Activated CD8-positive, alpha-beta T cell treated with anti-CD3 and anti-CD28 coated beads, Interleukin-2, amount 10 ng/mL, durations not matched to agents 7 days and 5 days (primary cell): ENCODE results near the gene SALL4. TPM values are rescaled to one million over a fixed set of nuclear protein-coding genes. Genes with fewer than 3 reads are reported as not detected.
"Not testable (repeated sequence)": the region's sequence is repeated elsewhere in the genome, so short reads cannot be mapped to it uniquely, and the experiment has no call there.

Experiments used
- ATAC-seq: fragments of 150-1000 bp; cut with Tn5 transposase; one replicate; pipeline ENCODE4 v1.10.0; 2021; ENCODE audit warnings: moderate library complexity
- CTCF ChIA-PET: fragments of 350-600 bp; sonication (Branson Sonifier 250); formaldehyde crosslinking; loops from one replicate; lab custom pipeline; 2021; ENCODE audit warnings: antibody characterized with exemption; lab: Charles Lee
- POLR2A ChIA-PET: fragments of 350-600 bp; sonication (Branson Sonifier 250); formaldehyde crosslinking; loops from one replicate; lab custom pipeline; 2021; ENCODE audit warnings: antibody characterized with exemption; lab: Charles Lee
- DNase-seq: peaks from one replicate; pipeline ENCODE4 v3.0.0-alpha.2; 2020
- H3K27ac Mint-ChIP-seq: one replicate; pipeline ENCODE4 v1.8.0; 2021; ENCODE audit warnings: mild to moderate bottlenecking, mixed read lengths
- H3K27me3 Mint-ChIP-seq: one replicate; pipeline ENCODE4 v1.8.0; 2021; ENCODE audit warnings: low read depth, mixed read lengths
- H3K36me3 Mint-ChIP-seq: one replicate; pipeline ENCODE4 v1.8.0; 2021; ENCODE audit warnings: low read depth, mixed read lengths
- H3K4me1 Mint-ChIP-seq: one replicate; pipeline ENCODE4 v1.8.0; 2021; ENCODE audit warnings: low read depth, mixed read lengths
- H3K4me3 Mint-ChIP-seq: one replicate; pipeline ENCODE4 v1.8.0; 2021; ENCODE audit warnings: mild to moderate bottlenecking, mixed read lengths
- H3K9me3 Mint-ChIP-seq: one replicate; pipeline ENCODE4 v1.8.0; 2022; ENCODE audit warnings: mixed read lengths; ENCODE audit not compliant: insufficient read depth
- total RNA-seq, 2 experiments: library from RNA; stranded (reverse); gene quantifications; one replicate each; pipeline ENCODE4 v1.2.3, GENCODE V29; 2021

The SALL4 gene
- total RNA-seq = not detected

DNA sequence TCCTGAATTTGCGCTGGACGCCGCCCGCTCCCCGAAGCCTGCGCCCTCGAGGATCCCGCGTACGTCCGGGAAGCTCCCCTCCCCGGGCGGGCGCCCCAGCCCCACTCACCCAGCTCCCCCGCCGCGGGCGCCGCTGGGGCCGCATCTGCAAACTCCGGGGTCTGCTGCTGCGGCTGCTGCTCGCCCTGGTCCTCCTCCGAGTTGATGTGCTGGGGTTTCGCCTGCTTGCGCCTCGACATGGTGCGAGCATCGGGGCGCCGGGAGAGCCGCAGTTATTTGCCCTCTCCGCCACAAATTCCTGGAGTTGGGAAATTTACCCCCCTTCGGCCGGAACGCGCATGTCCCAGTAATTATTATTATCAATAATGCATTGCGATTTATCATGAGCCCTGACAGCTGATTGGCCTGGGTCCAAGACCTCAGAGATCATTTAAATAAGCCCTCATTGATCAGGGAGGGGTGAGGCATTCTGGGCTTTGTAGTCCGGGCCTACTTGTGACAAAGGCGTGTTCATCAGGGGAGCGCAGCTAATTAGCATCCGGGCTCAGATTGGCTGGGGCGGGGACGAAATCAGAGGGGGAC lies at the start of gene SALL4:
SALL4 (minus strand) TSS at position 352 of the 582 bp plus-strand sequence; CDS start at position 239, 113 bp downstream.
- POLR2A ChIA-PET = no interaction called here
- H3K4me3 Mint-ChIP-seq = no peak within 1 kb of the TSS
- ATAC-seq (no peak), DNase-seq (no peak)
- peaks cover 9% of the 10 kb centered on the region for H3K4me1 Mint-ChIP-seq
- CTCF ChIA-PET = no interaction called here
- peaks cover 60% of the 10 kb centered on the region for H3K27me3 Mint-ChIP-seq
- no peaks in the 10 kb centered on the region for H3K9me3 Mint-ChIP-seq
- no peaks in the 10 kb centered on the region for H3K36me3 Mint-ChIP-seq
- H3K27ac Mint-ChIP-seq = no peak within 1 kb of the TSS

DNA sequence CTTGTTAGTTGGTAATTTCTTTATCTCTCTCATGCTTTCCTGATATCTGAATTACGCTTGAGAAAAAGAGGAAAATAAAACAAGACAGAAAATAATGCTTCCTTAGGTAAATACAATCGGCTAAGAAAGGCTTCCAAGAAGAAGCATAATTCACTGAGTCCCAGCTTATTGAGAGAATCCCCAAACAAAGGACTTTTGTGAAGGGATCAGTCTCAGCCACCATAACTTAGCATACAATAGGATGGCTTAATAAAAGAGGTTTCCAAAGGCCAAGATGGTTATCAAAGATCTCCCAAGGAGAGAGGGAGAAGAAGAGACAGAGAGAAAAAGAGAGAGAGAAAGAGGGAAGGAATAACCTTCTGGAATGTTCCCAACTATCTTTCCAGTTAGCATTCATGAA lies 46.0 kb upstream of the SALL4 start:
- Mint-ChIP-seq H3K27me3 (no peaks in the 10 kb centered on the region), H3K4me1 (no peaks in the 10 kb centered on the region), H3K27ac (no peak overlapping the region), H3K4me3 (no peak overlapping the region), H3K9me3 (no peaks in the 10 kb centered on the region), H3K36me3 (no peaks in the 10 kb centered on the region)
- DNase-seq = no peak
- no peak for ATAC-seq
- CTCF ChIA-PET = no interaction called here
- POLR2A ChIA-PET = no interaction called here

DNA sequence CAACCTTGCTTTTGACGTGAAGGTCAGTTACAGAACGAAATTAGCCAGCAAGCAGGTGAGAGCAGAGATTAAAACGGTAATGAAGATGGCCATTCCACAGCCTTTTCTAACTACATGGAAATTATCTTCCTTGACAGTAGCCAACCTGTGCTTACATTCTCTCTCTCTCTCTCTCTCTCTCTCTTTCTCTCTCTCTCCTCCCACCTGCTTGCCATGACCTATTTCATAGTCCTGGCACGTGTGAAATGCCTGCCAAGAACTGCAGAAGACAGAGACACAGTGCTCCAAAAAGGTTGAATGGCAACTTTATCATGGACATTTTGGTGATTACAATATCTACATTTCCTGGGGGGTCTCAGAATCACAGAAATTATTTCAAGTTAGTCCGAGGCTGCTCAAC lies 38.5 kb upstream of the SALL4 start:
- no peaks in the 10 kb centered on the region for H3K4me1 Mint-ChIP-seq
- H3K27ac Mint-ChIP-seq = no peak overlapping the region
- H3K36me3 Mint-ChIP-seq = no peaks in the 10 kb centered on the region
- no peaks in the 10 kb centered on the region for H3K27me3 Mint-ChIP-seq
- POLR2A ChIA-PET = no interaction called here
- CTCF ChIA-PET = no interaction called here
- H3K9me3 Mint-ChIP-seq = no peaks in the 10 kb centered on the region
- ATAC-seq (no peak), DNase-seq (no peak)
- H3K4me3 Mint-ChIP-seq = no peak overlapping the region

DNA sequence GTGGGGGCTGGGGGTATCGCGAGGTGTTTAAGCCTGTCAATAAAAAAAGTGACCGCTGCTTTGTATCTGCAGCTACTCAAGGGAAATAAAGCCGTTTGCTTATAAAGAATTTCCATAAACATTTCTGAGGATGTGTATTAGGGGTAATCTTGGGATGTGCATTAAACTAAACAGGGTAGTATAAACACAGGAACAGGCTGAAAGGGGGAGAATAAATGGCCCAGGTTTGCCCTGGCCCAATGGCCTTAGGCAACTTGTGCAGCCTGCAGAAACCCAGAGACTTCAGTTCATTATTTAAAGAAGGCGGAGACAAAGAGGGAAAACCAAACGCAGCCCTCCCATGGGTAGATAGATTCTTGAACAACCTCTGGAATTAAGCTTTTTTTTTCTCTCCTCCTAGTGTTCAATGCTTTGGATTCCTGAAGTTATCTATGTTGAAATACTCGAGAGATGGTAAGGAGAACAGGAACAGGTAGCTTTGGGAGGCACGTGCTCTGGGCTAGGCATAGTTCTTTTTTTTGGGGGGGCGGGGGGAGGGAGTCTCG lies 35.6 kb upstream of the SALL4 start:
- ATAC-seq (no peak), DNase-seq (no peak)
- Mint-ChIP-seq H3K4me1 (no peaks in the 10 kb centered on the region), H3K27me3 (no peaks in the 10 kb centered on the region), H3K9me3 (no peaks in the 10 kb centered on the region), H3K27ac (no peak overlapping the region), H3K36me3 (no peaks in the 10 kb centered on the region), H3K4me3 (no peak overlapping the region)
- ChIA-PET POLR2A (no interaction called here), CTCF (no interaction called here)

DNA sequence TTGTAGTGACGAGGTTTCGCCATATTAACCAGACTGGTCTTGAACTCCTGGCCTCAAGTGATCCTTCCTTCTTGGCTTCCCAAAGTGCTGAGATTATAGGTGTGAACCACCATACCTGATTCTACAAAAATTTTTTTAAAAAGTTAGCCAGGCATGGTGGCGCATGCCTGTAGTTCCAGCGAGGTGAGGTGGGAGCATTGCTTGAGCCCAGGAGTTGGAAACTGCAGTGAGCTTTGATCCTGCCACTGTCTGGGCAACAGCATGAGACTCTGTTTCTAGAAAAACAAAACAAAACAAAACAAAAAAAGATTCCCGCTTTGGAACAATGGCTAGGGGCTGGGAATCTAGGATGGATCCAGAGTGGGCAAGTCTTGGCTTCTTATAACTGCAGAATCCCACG lies 35.1 kb upstream of the SALL4 start:
- ATAC-seq (no peak), DNase-seq (no peak)
- H3K36me3 Mint-ChIP-seq = no peaks in the 10 kb centered on the region
- no peaks in the 10 kb centered on the region for H3K9me3 Mint-ChIP-seq
- POLR2A ChIA-PET = no interaction called here
- no peaks in the 10 kb centered on the region for H3K27me3 Mint-ChIP-seq
- no peak overlapping the region for H3K27ac Mint-ChIP-seq
- no peaks in the 10 kb centered on the region for H3K4me1 Mint-ChIP-seq
- CTCF ChIA-PET = no interaction called here
- H3K4me3 Mint-ChIP-seq = no peak overlapping the region

GRCh38 chr20:51833326-51833725 lies 31.0 kb upstream of the SALL4 start:
- no peak overlapping the region for H3K27ac Mint-ChIP-seq
- H3K9me3 Mint-ChIP-seq = no peaks in the 10 kb centered on the region
- CTCF ChIA-PET = no interaction called here
- ATAC-seq = no peak
- no peak for DNase-seq
- no peaks in the 10 kb centered on the region for H3K36me3 Mint-ChIP-seq
- POLR2A ChIA-PET = no interaction called here
- no peaks in the 10 kb centered on the region for H3K27me3 Mint-ChIP-seq
- no peaks in the 10 kb centered on the region for H3K4me1 Mint-ChIP-seq
- H3K4me3 Mint-ChIP-seq = no peak overlapping the region

DNA sequence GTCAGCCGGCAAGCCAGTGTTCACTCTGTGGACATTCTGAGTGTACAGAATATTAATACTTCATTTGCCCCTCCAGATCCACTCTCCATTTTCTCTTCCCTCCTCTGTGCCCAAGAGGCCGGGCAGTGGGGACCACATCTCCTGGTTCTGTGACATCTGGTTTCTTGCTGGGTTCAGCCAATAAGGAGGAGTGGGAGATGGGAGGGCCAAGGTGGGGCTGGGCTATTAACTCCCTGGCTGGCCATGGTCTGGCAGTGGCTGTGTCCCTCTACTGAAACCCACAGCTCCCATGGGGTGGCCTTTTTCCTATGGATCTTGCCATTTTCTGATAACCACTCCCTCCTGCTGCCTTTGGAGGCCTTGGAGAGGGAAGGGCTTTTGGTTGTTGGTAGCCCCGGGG lies 30.0 kb upstream of the SALL4 start:
- POLR2A ChIA-PET = no interaction called here
- Mint-ChIP-seq H3K4me1 (no peaks in the 10 kb centered on the region), H3K4me3 (no peak overlapping the region), H3K27me3 (no peaks in the 10 kb centered on the region), H3K36me3 (no peaks in the 10 kb centered on the region), H3K27ac (no peak overlapping the region), H3K9me3 (no peaks in the 10 kb centered on the region)
- CTCF ChIA-PET = no interaction called here
- DNase-seq (no peak), ATAC-seq (no peak)

DNA sequence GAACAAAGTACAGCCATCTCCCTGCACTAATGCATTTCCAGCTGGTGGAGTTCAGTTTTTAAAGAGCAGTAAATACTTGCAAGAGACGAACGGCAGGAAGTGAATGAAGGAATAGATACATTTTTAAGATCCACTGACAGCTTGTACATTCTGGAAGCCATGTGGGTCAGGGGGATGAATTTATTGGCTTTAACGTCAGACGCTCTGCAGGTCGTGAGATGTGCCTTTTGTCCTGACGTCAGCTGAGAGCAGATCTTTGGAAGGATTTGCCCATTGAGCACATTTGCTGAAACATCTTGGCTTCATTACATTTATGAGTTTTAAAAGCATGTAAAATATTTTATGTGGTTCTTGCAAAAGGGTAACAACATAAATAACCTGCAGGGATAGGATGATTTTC lies 29.5 kb upstream of the SALL4 start:
- Mint-ChIP-seq H3K4me1 (no peaks in the 10 kb centered on the region), H3K9me3 (no peaks in the 10 kb centered on the region), H3K36me3 (no peaks in the 10 kb centered on the region), H3K27ac (no peak overlapping the region), H3K27me3 (no peaks in the 10 kb centered on the region), H3K4me3 (no peak overlapping the region)
- no peak for ATAC-seq
- ChIA-PET CTCF (no interaction called here), POLR2A (no interaction called here)
- DNase-seq = no peak

GRCh38 chr20:51830538-51830937 lies 28.2 kb upstream of the SALL4 start:
- Mint-ChIP-seq H3K9me3 (no peaks in the 10 kb centered on the region), H3K27ac (no peak overlapping the region), H3K27me3 (no peaks in the 10 kb centered on the region), H3K36me3 (no peaks in the 10 kb centered on the region), H3K4me1 (no peaks in the 10 kb centered on the region), H3K4me3 (no peak overlapping the region)
- ChIA-PET POLR2A (no interaction called here), CTCF (no interaction called here)
- no peak for DNase-seq
- ATAC-seq = no peak

DNA sequence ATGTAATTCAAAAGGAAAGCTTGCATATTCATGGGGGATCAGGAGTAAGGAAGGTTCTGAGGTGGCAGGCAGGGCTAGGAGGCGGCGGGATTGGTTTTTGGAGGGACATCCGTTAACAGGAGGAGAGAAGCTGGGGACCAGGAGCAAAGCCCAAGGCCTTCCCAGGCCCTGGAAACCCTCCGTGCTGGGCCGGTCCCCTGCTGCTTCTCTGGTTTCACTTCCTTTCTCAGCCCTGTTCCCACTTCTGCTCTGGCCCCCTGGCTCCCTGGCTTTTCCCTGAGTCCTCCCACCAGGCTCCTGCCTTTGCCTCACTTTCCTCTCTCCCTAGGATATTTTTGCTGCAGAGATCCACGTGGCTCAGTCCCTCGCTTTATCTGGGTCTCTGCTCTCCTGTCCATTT lies 26.4 kb upstream of the SALL4 start:
- POLR2A ChIA-PET = interaction anchor here (0.6 kb wide), 1 partner anchor 119 kb away, joined by 3 read pairs; no protein-coding TSS in a partner anchor
- no peaks in the 10 kb centered on the region for H3K9me3 Mint-ChIP-seq

DNA sequence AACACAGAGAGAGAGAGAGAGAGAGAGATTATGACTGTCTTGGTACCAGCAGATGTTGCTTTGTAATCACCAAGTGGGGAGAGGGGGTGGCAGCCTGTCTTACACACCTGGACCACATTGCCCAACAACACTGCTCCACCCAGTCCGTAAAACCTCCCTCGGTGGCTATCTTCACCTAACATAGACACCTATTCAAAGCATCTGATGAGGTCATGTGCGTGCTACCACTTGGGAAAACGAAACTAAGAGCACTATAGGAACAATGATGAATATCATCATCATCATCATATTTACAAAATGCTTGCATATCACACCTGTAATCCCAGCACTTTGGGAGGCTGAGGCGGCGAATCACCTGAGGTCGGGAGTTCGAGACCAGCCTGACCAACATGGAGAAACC lies 24.1 kb upstream of the SALL4 start:
- no peaks in the 10 kb centered on the region for H3K36me3 Mint-ChIP-seq
- DNase-seq (no peak), ATAC-seq (no peak)
- H3K27ac Mint-ChIP-seq = no peak overlapping the region
- H3K9me3 Mint-ChIP-seq = no peaks in the 10 kb centered on the region
- ChIA-PET CTCF (no interaction called here), POLR2A (no interaction called here)
- no peaks in the 10 kb centered on the region for H3K4me1 Mint-ChIP-seq
- H3K4me3 Mint-ChIP-seq = no peak overlapping the region
- H3K27me3 Mint-ChIP-seq = no peaks in the 10 kb centered on the region

More for the DNA sequence above, 26.4 kb upstream of the SALL4 start:
- Mint-ChIP-seq H3K36me3 (no peaks in the 10 kb centered on the region), H3K27ac (no peak overlapping the region), H3K4me1 (no peaks in the 10 kb centered on the region), H3K4me3 (no peak overlapping the region), H3K27me3 (no peaks in the 10 kb centered on the region)
- CTCF ChIA-PET = no interaction called here
- ATAC-seq (no peak), DNase-seq (no peak)

GRCh38 chr20:51818479-51819008 lies 16.2 kb upstream of the SALL4 start:
- POLR2A ChIA-PET = no interaction called here
- no peaks in the 10 kb centered on the region for H3K9me3 Mint-ChIP-seq
- H3K36me3 Mint-ChIP-seq = no peaks in the 10 kb centered on the region
- no peak for ATAC-seq
- H3K27me3 Mint-ChIP-seq = no peaks in the 10 kb centered on the region
- CTCF ChIA-PET = no interaction called here
- H3K4me3 Mint-ChIP-seq = no peak overlapping the region
- H3K27ac Mint-ChIP-seq = no peak overlapping the region
- DNase-seq = no peak
- no peaks in the 10 kb centered on the region for H3K4me1 Mint-ChIP-seq

DNA sequence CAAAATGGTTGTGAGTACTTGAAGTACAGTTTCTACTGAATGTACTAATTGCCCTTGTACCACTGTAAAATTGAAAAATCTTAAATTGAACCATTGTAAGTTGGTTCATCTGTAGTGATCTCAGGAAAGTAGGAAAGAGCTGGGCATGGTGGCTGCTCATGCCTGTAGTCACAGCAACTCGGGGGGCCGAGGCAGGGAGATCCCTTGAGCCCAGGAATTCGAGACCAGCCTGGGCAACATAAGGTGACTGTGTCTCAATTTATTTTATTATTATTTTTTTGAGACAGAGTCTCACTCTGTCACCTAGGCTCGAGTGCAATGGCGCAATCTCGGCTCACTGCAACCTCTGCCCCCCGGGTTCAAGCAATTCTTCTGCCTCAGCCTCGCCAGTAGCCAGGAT lies 14.5 kb upstream of the SALL4 start:
- ATAC-seq, H3K4me1 Mint-ChIP-seq, POLR2A ChIA-PET, CTCF ChIA-PET, H3K36me3 Mint-ChIP-seq, H3K27ac Mint-ChIP-seq, DNase-seq, H3K4me3 Mint-ChIP-seq, H3K9me3 Mint-ChIP-seq, H3K27me3 Mint-ChIP-seq: not testable (repeated sequence)
